ENCODE results near the gene CD44. TPM values are rescaled to one million over a fixed set of nuclear protein-coding genes. Genes with fewer than 3 reads are reported as not detected.
"Not testable (repeated sequence)": the region's sequence is repeated elsewhere in the genome, so short reads cannot be mapped to it uniquely, and the experiment has no call there.

Gene CD44
- polyA plus RNA-seq (2013, experiment 1 of 2), result 265 TPM
- 248 TPM for polyA plus RNA-seq (2013, experiment 2 of 2)

DNA sequence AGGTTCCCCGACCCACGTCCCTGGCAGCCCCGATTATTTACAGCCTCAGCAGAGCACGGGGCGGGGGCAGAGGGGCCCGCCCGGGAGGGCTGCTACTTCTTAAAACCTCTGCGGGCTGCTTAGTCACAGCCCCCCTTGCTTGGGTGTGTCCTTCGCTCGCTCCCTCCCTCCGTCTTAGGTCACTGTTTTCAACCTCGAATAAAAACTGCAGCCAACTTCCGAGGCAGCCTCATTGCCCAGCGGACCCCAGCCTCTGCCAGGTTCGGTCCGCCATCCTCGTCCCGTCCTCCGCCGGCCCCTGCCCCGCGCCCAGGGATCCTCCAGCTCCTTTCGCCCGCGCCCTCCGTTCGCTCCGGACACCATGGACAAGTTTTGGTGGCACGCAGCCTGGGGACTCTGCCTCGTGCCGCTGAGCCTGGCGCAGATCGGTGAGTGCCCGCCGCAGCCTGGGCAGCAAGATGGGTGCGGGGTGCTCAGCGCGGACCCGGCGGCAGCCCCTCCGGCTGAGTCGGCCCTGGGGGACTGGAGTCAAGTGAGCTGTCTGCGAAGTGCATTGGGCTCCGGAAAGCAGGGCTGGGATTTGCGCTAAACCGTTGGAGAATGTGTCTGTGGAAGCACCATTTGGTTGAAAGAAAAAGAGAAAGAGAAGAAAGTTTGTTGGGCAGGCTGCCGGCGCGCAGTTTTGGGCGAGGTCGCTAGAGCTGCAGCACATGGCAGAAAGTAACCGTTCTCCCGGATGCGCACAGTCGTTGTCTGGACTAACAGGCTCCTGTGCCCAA is at the start of gene CD44:
TSS of gene CD44 (plus strand) at position 229 of the 779 bp plus-strand sequence. CDS start at position 362, 133 bp downstream.
- no peak within 1 kb of the TSS for H3K27ac ChIP-seq (ENCODE audit: low read depth, low read length, severe bottlenecking)
- peaks cover 28% of the 10 kb centered on the region for H3K4me1 ChIP-seq (ENCODE audit: control insufficient read depth, insufficient read depth, low read length, poor library complexity, severe bottlenecking)
- H3K4me3 ChIP-seq (ENCODE audit: extremely low read depth, insufficient read depth, low read length, poor library complexity, severe bottlenecking), result peak within 1 kb of the TSS; percentile 85
- no peaks in the 10 kb centered on the region for H3K9me3 ChIP-seq (ENCODE audit: control insufficient read depth, low read length)
- peaks cover 23% of the 10 kb centered on the region for H3K36me3 ChIP-seq (ENCODE audit: control insufficient read depth, insufficient read depth, low read length)
- 0 to 1% methylated on average over 33 to 47 of the region's 55 CpGs for WGBS, 2 experiments (ENCODE audit: insufficient coverage in 2 of 2)

DNA sequence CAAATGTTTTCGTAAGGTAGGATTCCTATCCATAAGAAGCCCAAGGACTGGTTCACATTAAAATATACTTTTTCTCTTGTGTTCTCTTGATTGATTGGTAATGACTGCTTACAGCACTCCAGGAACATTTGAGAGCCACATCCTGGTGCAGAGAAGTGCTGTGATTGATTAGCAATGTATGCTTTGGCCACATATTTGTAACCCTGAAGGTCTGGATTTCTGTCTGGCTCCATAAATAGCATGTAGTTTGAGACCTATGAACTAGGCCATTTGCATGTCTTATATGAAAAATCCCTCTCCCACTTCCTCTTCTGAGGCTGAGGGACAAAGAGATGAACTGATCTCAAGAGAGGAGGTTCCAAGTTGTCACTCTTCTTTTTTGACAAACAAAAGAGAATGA is 49.3 kb upstream of the CD44 start:
- Histone ChIP-seq H3K4me3 (ENCODE audit: extremely low read depth, insufficient read depth, low read length, poor library complexity, severe bottlenecking) (no peak overlapping the region), H3K9me3 (ENCODE audit: control insufficient read depth, low read length) (no peaks in the 10 kb centered on the region), H3K27ac (ENCODE audit: low read depth, low read length, severe bottlenecking) (no peak overlapping the region), H3K36me3 (ENCODE audit: control insufficient read depth, insufficient read depth, low read length) (no peaks in the 10 kb centered on the region), H3K4me1 (ENCODE audit: control insufficient read depth, insufficient read depth, low read length, poor library complexity, severe bottlenecking) (peaks cover 3% of the 10 kb centered on the region)
- WGBS, 2 experiments (ENCODE audit: insufficient coverage in 2 of 2), result no CpG with 5 or more reads among the region's 1 CpG

DNA sequence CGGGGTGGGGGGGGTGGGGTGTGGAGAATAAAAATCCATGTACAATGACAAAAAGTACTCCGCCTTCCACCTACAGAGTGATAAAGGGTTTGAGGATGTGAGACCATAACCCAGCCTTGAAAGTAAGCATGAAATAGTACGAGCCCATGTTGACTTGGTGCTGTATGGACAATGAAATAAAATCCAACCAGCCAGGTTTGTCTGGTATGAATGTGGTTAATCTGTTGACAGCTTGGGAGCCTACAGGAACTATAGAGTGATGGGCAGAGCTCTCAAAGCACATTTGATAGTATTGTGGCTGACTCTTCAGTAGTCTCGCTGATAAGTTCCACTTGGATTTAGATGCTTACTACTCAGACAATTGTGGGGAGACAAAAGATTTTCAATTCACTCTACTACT is 48.8 kb upstream of the CD44 start:
- 100% methylated on average over 1 of the region's 4 CpGs for WGBS, 2 experiments (ENCODE audit: insufficient coverage in 2 of 2)

DNA sequence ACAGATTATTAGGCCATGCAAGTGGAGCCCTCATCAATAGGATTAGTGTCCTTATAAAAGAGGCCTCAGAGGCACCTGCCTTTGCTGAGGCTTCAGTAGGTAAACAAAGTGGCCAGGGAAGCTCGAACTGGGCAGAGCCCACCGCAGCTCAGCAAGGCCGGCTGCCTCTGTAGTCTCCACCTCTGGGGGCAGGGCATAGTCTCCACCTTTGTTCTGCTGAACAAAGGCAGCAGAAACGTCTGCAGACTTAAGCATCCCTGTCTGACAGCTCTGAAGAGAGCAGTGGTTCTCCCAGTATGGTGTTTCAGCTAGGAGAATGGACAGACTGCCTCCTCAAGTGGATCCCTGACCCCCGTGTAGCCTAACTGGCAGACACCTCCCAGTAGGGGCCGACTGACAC is 48.0 kb upstream of the CD44 start:
- H3K27ac ChIP-seq (ENCODE audit: low read depth, low read length, severe bottlenecking); H3K4me1 ChIP-seq (ENCODE audit: control insufficient read depth, insufficient read depth, low read length, poor library complexity, severe bottlenecking); H3K36me3 ChIP-seq (ENCODE audit: control insufficient read depth, insufficient read depth, low read length); H3K4me3 ChIP-seq (ENCODE audit: extremely low read depth, insufficient read depth, low read length, poor library complexity, severe bottlenecking); H3K9me3 ChIP-seq (ENCODE audit: control insufficient read depth, low read length): not testable (repeated sequence)
- 64 to 72% methylated on average over 4 to 6 of the region's 6 CpGs for WGBS, 2 experiments (ENCODE audit: insufficient coverage in 2 of 2)

More for the DNA sequence above, 48.8 kb upstream of the CD44 start:
- peaks cover 3% of the 10 kb centered on the region for H3K4me1 ChIP-seq (ENCODE audit: control insufficient read depth, insufficient read depth, low read length, poor library complexity, severe bottlenecking)
- no peak overlapping the region for H3K27ac ChIP-seq (ENCODE audit: low read depth, low read length, severe bottlenecking)
- H3K36me3 ChIP-seq (ENCODE audit: control insufficient read depth, insufficient read depth, low read length), result no peaks in the 10 kb centered on the region
- no peak overlapping the region for H3K4me3 ChIP-seq (ENCODE audit: extremely low read depth, insufficient read depth, low read length, poor library complexity, severe bottlenecking)
- H3K9me3 ChIP-seq (ENCODE audit: control insufficient read depth, low read length), result no peaks in the 10 kb centered on the region

DNA sequence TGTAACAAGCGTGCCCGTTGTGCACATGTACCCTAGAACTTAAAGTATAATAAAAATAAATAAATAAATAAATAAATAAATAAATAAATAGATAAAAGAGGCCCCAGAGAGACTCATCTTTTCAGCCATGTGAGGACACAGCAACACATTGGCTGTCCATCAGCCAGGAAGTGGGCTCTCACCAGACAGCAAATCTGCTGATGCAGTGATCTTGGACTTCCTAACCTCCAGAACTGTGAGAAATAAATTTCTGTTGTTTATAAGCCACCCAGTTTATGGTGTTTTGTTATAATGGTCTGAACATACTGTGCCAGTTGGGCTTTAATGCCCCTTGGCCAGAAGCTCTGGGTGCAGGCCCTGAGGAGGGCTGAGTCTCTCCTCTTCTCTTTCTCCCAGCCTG is 42.2 kb upstream of the CD44 start:
- H3K4me1 ChIP-seq (ENCODE audit: control insufficient read depth, insufficient read depth, low read length, poor library complexity, severe bottlenecking), result peaks cover 17% of the 10 kb centered on the region
- no peaks in the 10 kb centered on the region for H3K9me3 ChIP-seq (ENCODE audit: control insufficient read depth, low read length)
- no peak overlapping the region for H3K27ac ChIP-seq (ENCODE audit: low read depth, low read length, severe bottlenecking)
- WGBS, 2 experiments (ENCODE audit: insufficient coverage in 2 of 2), result no CpG with 5 or more reads among the region's 2 CpGs
- no peaks in the 10 kb centered on the region for H3K36me3 ChIP-seq (ENCODE audit: control insufficient read depth, insufficient read depth, low read length)
- H3K4me3 ChIP-seq (ENCODE audit: extremely low read depth, insufficient read depth, low read length, poor library complexity, severe bottlenecking), result no peak overlapping the region

DNA sequence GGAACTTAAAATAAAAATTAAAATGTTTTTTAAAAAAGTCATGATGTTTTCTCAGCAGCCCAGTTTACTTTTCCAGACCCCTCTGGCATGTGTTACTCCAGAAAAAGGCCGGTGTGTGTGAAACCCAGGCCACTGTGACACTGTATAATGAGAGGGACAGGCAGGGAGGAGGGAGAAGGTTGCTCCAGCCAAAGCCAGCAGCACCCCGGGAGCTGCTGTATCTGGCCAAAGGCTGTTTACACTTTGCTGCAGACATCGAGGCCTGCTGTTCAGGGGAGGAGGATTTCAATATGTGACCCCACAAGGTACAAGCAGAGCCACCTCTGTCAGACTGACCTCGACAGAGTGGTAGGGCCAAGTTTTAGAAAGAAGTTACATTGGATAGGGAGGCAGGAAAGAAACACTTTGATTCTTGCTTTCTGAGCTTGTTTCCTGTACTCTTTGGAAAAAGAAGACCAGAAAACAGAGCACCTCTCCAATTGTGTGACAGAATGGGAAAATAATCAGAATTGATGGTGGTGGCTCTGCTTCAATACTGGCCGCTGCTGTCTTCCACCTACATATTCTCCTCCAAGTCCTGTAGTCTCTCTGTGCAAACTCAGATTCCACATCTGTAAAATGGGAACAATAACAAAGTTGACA is 41.0 kb upstream of the CD44 start:
- Histone ChIP-seq H3K9me3 (ENCODE audit: control insufficient read depth, low read length) (no peaks in the 10 kb centered on the region), H3K27ac (ENCODE audit: low read depth, low read length, severe bottlenecking) (no peak overlapping the region), H3K4me3 (ENCODE audit: extremely low read depth, insufficient read depth, low read length, poor library complexity, severe bottlenecking) (no peak overlapping the region), H3K4me1 (ENCODE audit: control insufficient read depth, insufficient read depth, low read length, poor library complexity, severe bottlenecking) (peaks cover 17% of the 10 kb centered on the region), H3K36me3 (ENCODE audit: control insufficient read depth, insufficient read depth, low read length) (no peaks in the 10 kb centered on the region)
- 63 to 88% methylated on average over 4 of the region's 5 CpGs for WGBS, 2 experiments (ENCODE audit: insufficient coverage in 2 of 2)

DNA sequence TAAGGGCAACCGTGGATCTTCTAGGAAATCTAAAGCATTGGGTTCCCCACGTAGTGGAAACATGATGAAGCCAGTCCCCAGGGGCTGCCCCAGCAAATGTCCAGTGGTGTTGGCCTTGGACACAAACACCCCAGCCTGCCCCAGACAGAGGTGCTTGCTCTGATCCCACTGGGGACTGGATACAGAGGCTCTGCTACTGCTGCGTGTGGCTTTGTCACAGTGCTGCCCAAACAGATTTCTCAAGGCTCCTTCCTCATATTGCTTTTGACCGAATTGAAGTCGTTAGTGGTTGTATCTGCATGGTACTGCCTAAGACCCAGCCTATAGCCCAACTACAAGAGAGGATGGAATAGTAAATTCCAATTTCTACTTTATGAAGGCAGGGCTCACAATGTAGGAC is 40.1 kb upstream of the CD44 start:
- 87 to 99% methylated on average over 5 of the region's 5 CpGs for WGBS, 2 experiments (ENCODE audit: insufficient coverage in 2 of 2)
- Histone ChIP-seq H3K4me1 (ENCODE audit: control insufficient read depth, insufficient read depth, low read length, poor library complexity, severe bottlenecking) (peaks cover 17% of the 10 kb centered on the region), H3K36me3 (ENCODE audit: control insufficient read depth, insufficient read depth, low read length) (no peaks in the 10 kb centered on the region), H3K9me3 (ENCODE audit: control insufficient read depth, low read length) (no peaks in the 10 kb centered on the region), H3K27ac (ENCODE audit: low read depth, low read length, severe bottlenecking) (peak overlapping the region; percentile 88), H3K4me3 (ENCODE audit: extremely low read depth, insufficient read depth, low read length, poor library complexity, severe bottlenecking) (no peak overlapping the region)

DNA sequence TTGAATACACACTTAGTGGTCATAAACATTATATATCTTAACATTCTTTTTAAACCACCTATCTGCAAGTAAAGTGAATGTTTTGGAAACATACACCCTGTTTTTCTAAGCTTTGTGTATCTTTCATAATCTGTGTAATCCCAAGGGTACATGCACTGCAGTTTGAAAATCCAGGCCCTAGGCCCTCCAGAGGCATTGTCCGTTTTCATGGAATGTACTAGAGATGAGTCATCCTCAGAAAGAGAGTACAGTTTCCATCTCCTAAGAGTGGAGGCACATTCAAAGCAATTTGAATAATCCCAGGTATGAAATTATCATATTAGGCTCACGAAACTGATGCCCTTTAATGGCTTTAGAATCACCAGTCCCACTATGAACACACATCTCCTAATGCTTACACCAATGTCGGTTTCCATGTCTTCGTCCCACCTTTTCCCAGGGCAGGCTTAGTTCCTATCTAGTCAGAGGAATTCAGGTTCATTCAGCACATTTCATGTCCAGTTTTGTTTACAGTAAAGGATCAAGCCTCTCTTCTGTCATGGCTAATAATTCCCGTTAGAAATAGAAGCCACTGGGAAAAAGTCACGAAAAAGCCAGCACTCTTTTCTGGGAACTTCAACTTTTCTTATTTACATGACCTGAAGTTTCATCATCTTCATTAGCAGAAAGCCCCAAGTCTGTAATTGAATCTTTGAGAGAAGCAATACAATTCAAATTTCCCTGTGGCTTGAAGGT is 39.5 kb upstream of the CD44 start:
- Histone ChIP-seq H3K36me3 (ENCODE audit: control insufficient read depth, insufficient read depth, low read length) (no peaks in the 10 kb centered on the region), H3K4me1 (ENCODE audit: control insufficient read depth, insufficient read depth, low read length, poor library complexity, severe bottlenecking) (peaks cover 17% of the 10 kb centered on the region), H3K9me3 (ENCODE audit: control insufficient read depth, low read length) (no peaks in the 10 kb centered on the region), H3K27ac (ENCODE audit: low read depth, low read length, severe bottlenecking) (peak overlapping the region; percentile 88), H3K4me3 (ENCODE audit: extremely low read depth, insufficient read depth, low read length, poor library complexity, severe bottlenecking) (no peak overlapping the region)
- 88 to 92% methylated on average over 6 of the region's 6 CpGs for WGBS, 2 experiments (ENCODE audit: insufficient coverage in 2 of 2)

DNA sequence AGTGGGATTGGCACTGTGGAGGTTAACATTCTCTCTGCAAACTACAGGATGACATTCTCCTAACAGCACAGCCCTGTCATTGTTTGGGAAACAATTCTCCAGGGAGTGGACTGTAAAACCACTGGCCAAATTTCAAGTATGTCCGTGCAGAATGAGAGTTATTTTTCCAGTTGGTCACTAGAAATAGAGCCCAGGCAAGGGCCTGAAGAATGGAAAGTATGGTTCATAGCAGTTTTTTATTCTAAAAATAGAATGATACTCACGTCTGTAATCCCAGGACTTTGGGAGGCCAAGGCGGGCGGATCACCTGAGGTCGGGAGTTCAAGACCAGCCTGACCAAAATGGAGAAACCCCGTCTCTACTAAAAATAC is 39.0 kb upstream of the CD44 start:
- no peaks in the 10 kb centered on the region for H3K9me3 ChIP-seq (ENCODE audit: control insufficient read depth, low read length)
- H3K27ac ChIP-seq (ENCODE audit: low read depth, low read length, severe bottlenecking), result peak overlapping the region; percentile 88
- H3K4me3 ChIP-seq (ENCODE audit: extremely low read depth, insufficient read depth, low read length, poor library complexity, severe bottlenecking), result no peak overlapping the region
- no peaks in the 10 kb centered on the region for H3K36me3 ChIP-seq (ENCODE audit: control insufficient read depth, insufficient read depth, low read length)
- peaks cover 17% of the 10 kb centered on the region for H3K4me1 ChIP-seq (ENCODE audit: control insufficient read depth, insufficient read depth, low read length, poor library complexity, severe bottlenecking)
- whole genome bisulfite sequencing, 2 experiments (ENCODE audit: insufficient coverage in 2 of 2), result 93 to 100% methylated on average over 2 to 3 of the region's 6 CpGs

DNA sequence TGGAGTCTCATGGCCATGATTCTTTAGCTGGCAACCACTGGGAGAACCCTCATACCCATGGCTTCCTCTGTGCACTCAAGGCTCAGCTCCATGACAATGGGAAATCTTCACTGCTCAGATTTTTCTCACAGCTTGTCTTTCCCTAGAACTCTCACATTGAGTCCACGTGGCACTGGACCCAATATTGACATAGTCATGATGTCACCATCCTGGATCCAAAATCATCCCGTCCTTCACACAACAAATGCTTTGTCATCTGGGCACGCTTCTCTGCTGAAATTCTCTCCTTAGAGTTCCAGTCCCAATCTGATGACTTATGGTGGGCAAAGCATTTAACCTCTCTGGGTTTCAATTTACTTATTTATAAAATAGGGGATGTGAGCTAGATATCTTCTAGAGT is 37.7 kb upstream of the CD44 start:
- whole genome bisulfite sequencing, 2 experiments (ENCODE audit: insufficient coverage in 2 of 2), result 86 to 95% methylated on average over 1 to 3 of the region's 3 CpGs
- Histone ChIP-seq H3K27ac (ENCODE audit: low read depth, low read length, severe bottlenecking) (no peak overlapping the region), H3K4me3 (ENCODE audit: extremely low read depth, insufficient read depth, low read length, poor library complexity, severe bottlenecking) (no peak overlapping the region), H3K9me3 (ENCODE audit: control insufficient read depth, low read length) (no peaks in the 10 kb centered on the region), H3K4me1 (ENCODE audit: control insufficient read depth, insufficient read depth, low read length, poor library complexity, severe bottlenecking) (peaks cover 17% of the 10 kb centered on the region), H3K36me3 (ENCODE audit: control insufficient read depth, insufficient read depth, low read length) (no peaks in the 10 kb centered on the region)
